KG1 (cell line): Measurements from ENCODE around the gene SLC25A25.

Experiments
- DNase-seq: peaks from one replicate; lab custom pipeline; 2025; lab: John Stamatoyannopoulos, UW

The SLC25A25 gene

DNA sequence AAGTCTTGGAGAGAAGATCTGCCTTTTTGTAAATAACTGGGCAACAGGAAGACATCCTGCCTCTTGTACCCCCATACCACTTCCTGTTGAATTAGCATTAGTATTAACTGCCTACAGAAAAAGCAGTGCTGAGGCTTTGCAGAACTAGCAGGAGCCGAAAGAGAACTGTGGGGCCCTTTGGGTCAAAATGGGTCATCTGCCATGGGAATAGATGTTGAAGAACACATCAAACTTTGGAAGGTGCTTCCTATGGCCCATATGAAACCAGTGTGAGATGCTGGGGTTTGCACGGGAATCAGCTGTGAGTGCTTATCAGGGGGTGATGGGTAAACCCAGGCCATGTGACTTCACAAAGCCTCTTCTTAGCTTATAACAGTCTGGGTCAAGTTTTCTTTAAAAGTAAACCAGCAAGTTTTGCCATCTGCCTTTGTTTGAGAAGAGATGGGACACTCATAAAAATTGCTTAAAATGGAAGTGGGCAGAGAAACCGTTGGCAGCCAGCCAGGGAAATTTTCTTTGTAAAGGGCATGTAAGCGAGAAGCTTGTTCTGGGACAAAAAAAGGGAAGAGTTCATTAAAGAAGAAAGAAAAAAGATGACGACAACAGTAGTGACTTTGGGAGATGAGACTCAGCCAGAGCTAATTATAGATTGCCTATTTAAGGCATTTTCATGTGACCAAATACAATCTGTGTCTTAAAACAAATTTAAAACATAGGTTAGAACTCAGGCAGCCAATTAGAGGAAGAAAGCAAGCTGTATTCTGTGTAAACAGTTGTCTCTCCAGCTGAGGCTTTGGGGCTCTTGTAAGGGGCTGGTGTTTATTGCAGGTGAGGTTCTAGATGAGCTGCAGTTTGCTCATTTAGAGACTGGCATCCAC is 4.4 kb downstream of the SLC25A25 start:
- DNase-seq, result peak; percentile 72

DNA sequence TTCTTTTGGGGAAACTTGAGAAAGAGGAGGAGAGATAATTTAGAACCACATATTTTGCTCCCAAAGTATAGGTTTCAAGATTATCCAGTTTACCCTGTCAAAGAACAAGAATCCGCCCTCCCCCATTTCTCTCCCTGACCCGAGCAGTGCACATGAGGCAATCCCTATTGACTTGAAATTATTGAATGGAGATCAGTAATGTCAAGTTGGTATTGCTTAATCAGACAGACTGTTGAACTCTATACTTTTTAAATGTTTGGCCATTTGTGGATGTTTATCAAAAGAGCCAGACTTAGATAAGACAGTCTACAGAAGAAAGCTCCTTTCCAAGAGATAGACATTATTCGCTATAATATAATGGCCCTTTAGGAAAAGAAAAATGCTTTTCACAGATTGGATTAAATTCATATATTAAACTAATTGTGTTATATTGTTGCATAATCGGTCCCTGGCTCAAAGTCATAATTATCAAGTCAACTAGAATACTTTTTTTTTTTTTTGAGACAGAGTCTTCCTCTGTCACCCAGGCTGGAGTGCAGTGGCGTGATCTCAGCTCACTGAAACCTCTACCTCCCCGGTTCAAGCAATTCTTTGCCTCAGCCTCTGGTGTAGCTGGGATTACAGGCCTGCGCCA is 5.3 kb downstream of the SLC25A25 start:
- DNase-seq, result no peak

DNA sequence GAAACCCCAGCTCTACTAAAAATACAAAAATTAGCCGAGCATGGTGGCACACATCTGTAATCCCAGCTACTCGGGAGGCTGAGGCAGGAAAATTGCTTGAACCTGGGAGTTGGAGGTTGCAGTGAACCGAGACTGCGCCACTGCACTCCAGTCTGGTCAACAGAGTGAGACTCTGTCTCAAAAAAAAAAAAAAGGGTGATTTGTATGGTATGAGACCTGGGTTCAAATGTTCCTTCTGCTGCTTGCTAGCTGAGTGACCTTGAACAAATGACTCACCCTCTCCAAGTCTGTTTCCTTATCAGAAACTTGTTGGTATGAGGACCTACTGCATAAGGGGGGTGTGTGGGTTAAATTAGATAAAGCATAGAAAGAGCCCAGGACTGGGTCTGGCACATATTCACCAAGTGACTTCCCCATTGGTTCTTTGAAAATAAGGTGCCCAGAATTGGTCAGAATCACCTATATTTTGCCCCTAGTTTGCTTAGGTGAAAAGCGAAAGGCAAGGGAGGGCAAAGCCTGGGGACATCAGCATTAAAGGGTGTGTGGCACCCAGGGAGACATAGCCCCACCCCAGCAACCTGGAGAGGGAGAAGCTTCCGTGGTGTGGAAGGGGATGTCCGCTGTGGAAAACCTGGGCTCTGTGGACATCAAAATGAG is 9.9 kb downstream of the SLC25A25 start:
- DNase-seq, result no peak

DNA sequence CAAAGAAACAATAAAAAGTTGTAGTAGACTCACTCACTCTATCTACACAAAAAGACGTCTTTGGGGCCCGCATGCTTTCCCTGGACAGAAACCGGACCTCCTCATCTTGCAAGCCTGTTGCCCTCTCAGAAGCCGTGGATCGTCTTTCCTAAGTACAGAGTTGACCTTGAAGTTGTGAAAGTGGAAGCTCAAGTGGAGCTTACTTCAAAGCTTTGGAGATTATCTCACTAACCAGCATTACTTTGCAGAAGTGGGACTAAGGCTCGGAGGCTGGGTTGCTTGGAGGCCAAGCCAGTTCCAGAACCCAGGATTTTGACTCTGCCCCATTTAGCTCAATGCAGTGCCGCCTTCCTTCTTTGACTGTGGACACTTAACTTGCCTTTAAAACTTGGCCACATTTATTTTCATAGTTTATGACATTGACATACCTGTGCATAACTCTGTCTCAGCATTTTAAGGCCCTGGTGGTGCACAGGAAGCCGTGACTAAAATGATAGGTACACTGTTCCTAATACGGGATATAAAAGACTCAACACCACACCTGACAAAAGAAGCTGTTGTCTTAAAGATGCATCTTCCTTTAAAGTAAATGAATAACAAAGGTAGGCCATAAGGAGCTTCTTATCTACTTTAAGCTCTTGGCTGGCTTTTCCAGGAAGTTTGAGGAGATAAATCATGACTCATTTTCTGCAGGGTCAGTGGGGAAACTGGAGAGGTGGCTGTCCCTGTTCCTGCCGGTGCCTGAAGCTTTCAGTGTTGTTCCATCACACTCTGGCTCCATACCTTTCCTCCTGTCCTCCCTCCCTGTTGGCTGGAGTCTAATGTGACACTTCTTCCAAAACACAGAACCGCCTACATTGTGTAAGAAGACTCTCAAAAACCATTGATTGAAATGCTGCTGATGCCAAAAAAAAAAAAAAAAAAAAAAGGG is 10.7 kb downstream of the SLC25A25 start:
- no peak for DNase-seq

DNA sequence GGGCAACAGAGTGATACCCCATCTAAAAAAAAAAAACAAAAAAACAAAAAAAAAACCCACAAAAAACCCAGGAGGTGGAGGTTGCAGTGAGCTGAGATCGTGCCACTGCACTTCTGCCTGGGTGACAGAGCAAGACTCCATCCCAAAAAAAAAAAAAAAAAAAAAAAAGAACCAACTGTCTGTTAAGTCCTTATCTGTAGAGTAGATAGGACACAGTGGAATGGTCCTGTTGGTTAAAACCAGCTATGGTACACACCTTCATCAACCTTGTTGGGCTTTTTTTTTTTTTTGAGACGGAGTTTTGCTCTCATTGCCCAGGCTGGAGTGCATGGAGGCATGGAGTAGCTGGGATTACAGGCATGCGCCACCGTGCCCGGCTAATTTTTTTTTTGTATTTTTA is 12.2 kb downstream of the SLC25A25 start:
- no peak for DNase-seq

DNA sequence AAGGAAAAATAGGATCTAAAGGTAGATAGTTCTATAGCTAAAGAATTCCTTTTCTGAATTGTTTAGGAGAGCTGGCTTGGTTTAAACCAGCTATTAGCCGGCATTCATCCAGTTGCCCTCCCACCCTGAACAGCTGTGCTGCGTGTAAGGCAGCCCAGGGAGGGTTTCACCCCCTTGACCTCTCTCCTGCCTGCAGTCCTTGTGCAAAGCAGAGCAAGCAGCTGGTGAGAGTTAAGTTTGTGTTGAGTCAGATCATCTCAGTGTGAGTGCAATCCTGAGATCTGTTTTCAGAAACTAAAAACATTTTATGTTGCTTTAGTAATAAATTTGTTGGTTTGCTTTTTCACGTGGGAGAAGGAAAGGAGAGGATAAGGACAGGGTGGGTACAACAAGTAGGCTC is 13.0 kb downstream of the SLC25A25 start:
- DNase-seq, result no peak

DNA sequence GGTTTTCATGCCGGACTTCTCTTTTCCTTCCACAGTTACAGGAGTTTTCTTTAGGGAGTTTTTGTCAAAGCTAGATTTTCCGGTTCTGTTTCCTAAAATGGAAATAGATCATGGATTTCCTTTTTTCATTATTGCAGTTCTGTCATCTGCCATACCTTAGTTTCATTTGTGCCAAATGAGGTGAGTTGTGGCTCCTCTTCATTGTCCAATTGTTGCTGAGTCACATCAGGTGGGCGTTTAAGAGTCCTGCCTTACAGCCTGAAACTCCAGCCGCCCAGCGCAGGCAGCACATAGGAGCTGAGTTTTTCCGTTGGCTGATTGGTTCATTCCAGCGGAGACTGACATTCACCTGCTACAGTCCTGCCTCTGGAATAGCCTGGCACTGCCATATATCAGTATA is 14.1 kb downstream of the SLC25A25 start:
- DNase-seq, result no peak

DNA sequence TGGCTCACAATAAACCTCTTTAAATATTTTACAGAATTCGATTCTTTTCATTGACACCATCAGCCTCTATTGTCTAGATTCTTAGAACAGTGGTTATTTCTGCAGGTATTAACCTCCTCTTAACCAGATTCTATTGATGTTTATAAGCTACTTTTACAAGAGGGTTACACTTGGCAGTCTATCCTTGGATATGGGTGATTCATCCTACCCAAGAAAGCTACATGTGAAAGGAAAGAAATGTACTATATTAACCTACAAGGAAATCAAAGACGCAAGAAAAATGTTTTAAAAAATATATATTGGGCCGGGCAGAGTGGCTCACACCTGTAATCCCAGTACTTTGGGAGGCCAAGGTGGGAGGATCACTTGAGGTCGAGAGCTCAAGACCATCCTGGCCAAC is 16.7 kb downstream of the SLC25A25 start:
- no peak for DNase-seq

DNA sequence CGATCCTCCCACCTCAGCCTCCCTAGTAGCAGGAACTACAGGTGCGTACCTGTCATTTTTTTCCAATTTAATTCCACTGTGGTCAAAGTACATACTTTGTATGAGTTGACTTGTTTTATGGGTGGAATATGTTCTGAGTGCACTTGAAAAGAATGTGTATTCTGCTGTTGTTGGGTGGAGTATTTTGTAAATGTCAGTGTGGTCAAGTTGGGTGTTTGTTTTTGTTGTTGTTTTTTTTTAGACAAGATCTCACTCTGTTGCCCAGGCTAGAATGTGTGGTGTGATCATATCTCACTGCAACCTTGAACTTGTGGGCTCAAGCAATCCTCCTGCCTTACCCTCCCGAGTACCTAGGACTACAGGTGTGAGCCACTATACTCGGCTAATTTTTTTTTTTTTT is 17.9 kb downstream of the SLC25A25 start:
- no peak for DNase-seq

DNA sequence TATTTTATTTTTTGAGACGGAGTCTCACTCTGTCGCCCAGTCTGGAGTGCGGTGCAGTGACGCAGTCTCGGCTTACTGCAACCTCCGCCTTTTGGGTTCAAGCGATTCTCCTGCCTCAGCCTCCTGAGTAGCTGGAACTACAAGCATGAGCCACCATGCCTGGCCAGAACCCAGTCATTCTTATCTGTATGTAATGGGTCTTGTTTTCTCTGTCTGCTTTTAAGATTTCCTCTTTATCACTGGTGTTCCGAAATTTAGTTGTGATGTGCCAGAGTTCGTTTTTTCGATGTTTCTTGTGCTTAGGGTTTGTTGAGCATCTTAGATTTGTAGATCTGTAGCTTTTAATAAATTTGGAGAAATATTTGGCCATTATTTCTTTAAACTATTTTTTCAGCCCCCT is 19.2 kb downstream of the SLC25A25 start:
- DNase-seq, result no peak

DNA sequence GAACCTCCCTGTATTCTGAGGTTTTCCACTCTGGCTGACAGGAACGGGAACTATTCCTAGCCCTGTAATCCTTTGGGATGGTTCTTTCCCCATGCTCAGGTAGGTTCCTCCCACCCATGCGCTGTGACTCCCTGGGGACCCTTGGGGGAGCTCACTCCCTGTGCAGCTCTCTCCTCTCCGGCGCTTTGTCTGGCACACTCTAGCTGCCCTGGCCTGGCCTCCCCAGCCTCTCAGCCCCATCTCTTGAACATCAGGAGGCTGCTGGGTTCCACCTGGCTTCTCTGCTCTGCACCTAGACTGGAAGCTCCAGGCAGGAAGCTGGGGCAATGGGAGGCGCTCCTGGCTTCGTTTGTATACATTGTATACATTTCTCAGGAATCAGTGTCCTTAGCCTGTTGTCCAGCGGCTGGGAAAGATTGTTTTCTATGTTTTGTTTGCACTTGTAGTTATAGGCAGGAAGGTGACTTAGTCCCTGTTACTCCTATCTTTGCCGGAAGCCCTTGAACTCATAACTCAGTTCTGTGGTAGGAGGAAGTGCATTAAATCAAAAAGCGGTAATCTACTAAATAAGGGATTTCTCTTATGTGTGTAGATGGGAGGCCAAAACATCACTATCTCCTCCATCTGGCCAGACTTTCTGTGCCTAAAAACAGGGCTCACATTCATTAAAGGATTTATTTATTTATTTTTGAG is 20.4 kb downstream of the SLC25A25 start:
- DNase-seq, result no peak

DNA sequence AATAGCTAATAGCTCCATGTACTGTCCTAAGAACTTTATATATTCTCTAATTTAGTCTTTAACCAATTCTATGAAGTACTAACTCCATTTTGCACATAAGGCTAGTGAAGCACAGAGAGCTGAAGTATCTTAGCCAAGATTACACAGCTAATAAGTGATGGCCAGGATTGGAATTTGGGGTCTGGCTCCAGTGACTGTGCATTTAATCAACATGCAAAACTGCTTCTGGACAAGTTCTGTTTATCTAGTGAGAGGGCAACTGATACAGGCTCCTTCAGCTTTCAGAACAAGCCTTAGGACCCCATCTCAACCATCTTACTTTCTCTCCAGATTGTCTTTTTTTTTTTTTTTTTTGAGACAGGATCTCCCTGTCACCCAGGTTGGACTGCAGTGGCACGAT is 21.3 kb downstream of the SLC25A25 start:
- no peak for DNase-seq

DNA sequence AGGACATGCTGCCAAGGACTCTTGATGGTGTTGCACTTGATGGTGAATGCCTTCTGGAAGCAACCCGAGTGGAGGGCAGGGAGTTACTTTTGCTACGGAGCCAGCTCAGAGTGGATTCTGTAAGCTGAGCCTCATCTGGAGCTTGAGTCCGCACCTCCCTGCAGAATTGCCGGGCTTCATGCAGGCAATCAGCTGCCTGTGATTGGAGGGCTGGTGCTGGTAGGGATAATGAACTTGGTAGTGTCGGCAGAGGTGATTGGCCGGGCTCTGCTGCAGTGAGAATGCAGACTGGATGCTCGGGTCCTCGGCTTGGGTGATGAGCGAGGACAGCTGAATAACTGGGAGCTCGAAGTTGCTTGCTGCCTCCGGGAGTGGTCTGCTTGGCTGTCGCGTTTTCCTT is 23.1 kb downstream of the SLC25A25 start:
- no peak for DNase-seq

DNA sequence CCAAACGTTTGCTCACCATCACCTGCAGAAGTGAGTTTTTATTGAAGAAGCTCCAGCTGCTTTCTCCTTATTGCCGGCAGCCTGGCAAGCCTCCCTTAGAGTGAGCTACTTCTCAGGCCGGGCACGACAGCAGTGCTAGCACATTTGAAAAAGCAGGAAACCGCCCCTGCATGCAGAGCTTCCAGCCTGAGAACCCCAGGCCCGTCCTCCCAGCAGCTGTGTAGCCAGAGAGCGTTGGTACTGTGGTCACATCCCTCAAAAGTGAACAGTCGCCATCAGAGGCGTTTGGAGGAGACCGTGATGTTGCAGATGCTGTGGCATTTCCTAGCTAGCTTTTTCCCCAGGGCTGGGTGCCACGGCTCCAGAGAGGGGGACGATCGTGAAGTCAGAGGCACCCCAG is 23.5 kb downstream of the SLC25A25 start:
- no peak for DNase-seq

DNA sequence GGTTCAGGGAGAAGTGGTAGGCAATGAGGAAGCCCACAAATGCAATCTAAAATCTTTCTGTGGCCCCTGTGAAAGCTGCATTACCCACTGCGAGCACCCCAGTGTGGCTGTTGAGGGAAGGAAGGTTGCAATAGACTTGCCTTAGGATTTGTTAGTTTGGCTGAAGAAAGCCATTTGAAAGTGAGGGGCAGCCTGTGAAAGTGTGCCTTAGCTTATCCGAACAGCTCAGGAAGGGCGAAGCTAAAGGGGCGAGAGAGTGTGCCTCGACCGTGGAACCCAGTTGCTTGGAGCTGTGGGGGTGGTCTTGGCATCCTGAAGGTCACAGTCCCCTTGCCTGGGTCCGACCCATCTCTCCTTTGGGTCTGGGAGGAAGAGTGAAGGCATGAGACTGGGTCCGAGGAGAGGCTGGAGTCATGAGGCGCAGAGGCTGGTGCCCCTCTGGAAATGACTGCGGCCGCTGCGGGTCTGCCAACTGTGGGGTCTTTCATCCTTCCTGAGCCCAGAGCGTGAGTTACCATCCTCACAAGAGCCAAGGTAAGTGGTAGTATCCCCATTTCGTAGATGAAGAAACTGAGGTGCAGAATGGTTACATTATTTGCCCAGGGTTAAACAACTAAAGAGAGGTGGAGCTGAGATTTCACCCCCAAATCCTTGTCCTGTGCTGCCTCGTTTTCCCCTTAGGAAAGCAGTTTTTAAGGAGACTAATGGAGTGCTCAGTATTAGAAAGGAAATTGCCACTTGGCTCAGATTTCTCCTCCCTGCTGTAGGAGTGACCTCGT is 24.4 kb downstream of the SLC25A25 start:
- DNase-seq, result no peak

DNA sequence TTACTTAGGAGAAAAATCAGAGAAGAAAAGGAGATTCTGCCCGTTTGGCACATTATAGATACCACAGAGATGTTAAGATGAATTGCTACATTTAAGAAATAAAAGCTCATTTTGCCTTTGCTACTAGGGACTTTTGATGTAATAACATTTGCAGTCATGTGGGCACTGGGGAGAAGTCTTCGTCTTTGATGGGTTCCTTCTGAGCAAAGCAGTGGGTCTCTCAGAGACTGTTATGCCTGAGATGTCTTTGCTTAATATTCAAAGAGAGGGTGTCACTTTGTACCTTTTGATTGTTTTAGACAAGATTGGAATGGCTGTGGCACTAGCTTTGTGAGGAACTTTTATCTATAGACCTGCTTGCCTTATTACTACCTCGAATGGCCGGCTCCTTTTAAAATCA is 25.0 kb downstream of the SLC25A25 start:
- no peak for DNase-seq

DNA sequence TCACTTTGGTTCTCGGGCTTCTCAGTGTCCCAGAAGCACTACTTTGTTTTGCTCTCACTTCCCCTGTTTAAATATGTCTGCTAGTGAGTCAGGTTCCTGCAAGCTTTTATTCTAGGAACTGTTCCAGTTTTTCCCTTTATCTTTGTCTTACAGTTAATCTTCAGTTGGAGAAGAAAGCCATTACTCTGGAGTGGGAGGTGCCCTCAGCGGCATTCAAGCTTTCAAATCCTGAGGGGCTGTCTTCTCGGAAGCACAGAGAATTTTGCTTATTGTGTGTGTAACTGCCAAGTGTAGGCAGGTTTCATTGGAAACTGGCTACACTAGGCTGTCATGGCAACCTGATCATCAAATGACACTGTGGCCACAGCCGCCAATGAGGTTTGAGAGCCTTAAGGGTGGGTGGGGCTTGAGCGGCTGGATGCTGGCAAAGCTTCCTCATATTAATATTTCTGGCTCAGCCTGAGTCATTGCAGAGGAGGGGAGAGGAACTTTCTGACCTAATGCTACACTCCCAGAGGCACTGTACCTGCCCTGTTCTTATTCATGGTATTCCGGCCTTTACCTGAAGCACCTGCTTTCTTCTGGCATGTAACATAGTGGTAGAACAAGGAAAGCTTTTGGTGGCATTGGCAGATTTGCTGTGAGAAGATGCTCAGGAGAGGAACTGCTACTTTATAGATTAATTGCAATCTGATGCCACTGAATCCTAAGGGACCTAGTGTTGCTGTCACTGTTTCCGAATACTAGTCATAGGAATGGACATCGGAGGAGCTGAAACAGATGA is 26.3 kb downstream of the SLC25A25 start:
- peak; percentile 43 for DNase-seq

DNA sequence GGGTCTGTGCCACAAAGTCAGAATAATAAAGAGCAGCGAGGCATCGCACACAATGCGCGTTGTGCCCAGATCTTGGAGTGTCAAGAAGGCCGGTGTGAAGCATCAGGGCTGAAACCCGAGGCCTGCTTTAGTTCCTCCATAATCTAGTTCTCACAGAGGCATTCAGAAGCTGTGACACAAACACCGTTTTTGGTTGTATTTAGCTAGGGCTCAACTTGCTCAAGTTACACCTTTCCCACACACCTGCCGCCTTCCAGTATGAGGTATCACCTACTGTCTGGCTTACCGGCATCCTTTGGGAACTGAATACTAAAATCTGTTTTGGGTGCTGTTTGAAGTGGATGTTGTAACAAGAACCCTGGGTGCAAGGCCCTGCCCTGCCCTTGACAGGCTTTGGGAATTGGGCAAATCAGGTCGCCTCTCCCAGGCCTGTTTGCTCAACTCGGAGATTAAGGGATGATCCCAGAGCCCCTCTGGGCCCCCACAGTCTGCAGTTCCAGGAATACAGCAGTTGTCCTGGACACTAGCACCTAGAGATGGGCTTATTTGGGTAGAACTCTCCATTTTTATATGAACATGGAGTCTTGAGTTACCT is 27.0 kb downstream of the SLC25A25 start:
- no peak for DNase-seq
